MM.1S (cell line): Measurements from ENCODE around the gene MYRIP.

Experiments used
- CTCF ChIP-seq: fragments of 300-600 bp; sonication (generic); IDR thresholded peaks from 2 replicates; pipeline ENCODE4 v1.5.1; 2016; ENCODE audit warnings: antibody characterized with exemption, low read length, mixed read lengths
- EZH2phosphoT487 ChIP-seq: fragments of 300-600 bp; sonication (generic); IDR thresholded peaks from 2 replicates; pipeline ENCODE4 v1.6.1; 2018; ENCODE audit warnings: antibody characterized with exemption, low read length

GRCh38 chr3:39933986-39934693 is 124.7 kb downstream of the MYRIP start:
- no peak for TF ChIP-seq CTCF
- no peak for TF ChIP-seq EZH2phosphoT487
